Measurements from ENCODE around the gene LRRC75A.

DNA sequence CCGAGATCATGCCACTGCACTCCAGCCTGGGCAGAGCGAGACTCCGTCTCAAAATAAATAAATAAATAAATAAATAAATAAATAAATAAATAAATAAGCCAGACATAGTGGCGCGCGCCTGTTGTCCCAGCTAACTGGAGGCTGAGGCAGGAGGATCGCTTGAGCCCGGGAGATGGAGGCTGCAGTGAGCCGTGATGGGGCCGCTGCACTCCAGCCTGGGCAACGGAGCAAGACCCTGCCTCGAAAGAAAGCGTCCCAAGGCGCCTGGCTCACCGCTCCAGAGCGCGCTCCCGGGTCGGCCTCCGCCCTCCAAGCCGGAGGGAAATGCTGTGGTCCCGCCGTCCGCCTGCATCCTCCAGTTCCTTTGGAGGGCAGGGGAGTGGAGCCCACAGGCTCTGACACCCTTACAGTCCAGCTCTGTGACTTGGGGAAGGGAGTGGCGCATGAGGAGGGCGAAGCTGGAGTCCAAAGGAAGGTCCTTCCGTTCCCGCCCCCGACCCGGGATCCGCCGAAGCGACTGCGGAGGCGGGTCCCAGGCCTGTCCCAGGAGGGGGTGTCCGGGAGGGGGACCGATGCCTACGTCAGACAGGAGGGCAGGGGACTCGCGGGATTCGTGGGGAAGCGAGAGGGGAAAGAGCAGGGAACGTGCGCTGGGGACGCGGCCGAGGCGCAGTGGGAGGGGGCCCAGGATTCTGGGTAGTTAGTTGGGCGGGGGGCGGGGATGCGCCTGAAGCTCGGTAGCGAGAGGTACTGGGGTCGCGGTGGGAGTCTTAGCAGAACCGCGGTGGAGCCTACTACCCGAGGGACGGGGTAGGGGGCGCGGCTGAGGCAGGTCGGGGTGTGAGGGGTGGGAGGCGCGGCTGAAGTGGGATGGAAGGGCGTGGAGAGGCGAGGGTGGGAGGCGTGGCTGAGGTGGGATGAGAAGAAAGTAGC, 85.0 kb downstream of the LRRC75A start:
- TF ChIP-seq, protein P1, sequence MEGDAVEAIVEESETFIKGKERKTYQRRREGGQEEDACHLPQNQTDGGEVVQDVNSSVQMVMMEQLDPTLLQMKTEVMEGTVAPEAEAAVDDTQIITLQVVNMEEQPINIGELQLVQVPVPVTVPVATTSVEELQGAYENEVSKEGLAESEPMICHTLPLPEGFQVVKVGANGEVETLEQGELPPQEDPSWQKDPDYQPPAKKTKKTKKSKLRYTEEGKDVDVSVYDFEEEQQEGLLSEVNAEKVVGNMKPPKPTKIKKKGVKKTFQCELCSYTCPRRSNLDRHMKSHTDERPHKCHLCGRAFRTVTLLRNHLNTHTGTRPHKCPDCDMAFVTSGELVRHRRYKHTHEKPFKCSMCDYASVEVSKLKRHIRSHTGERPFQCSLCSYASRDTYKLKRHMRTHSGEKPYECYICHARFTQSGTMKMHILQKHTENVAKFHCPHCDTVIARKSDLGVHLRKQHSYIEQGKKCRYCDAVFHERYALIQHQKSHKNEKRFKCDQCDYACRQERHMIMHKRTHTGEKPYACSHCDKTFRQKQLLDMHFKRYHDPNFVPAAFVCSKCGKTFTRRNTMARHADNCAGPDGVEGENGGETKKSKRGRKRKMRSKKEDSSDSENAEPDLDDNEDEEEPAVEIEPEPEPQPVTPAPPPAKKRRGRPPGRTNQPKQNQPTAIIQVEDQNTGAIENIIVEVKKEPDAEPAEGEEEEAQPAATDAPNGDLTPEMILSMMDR (IDR thresholded peaks at IDR 0.05), result no peak
- no peak for TF ChIP-seq POLR2A (IDR thresholded peaks at IDR 0.05)
- no peak for TF ChIP-seq POLR2AphosphoS5 (IDR thresholded peaks at IDR 0.05)
